Hematopoietic multipotent progenitor cell treated with erythropoietin and hydrocortisone succinate and interleukin-3 and kit ligand, for 15 days (in vitro differentiated cells): Measurements from ENCODE around the gene MRPL9.

ENCODE experiments used
- DNase-seq: peaks from one replicate; pipeline ENCODE4 v3.0.0-alpha.2; 2015; ENCODE audit warnings: low spot score

The MRPL9 gene

GRCh38 chr1:151762941-151763921 is at the start of gene MRPL9:
Gene MRPL9 (minus strand): TSS chr1:151763496. CDS start chr1:151763479, 17 bp downstream.
- peak; percentile 76 for DNase-seq

- no peak for DNase-seq
Measured at GRCh38 chr1:151811181-151811580, 47.9 kb upstream of the MRPL9 start.

- no peak for DNase-seq
Measured at GRCh38 chr1:151809985-151810556, 46.8 kb upstream of the MRPL9 start.

GRCh38 chr1:151809290-151809984 is 46.1 kb upstream of the MRPL9 start:
- no peak for DNase-seq

GRCh38 chr1:151807766-151808165 is 44.5 kb upstream of the MRPL9 start:
- no peak for DNase-seq

GRCh38 chr1:151807131-151807530 is 43.8 kb upstream of the MRPL9 start:
- no peak for DNase-seq

GRCh38 chr1:151806170-151806569 is 42.9 kb upstream of the MRPL9 start:
- no peak for DNase-seq

- no peak for DNase-seq
Measured at GRCh38 chr1:151805066-151805820, 41.9 kb upstream of the MRPL9 start, which contains the start of gene LINGO4. Gene LINGO4 (minus strand): TSS chr1:151805419. CDS start chr1:151802704, 2,715 bp downstream.

- no peak for DNase-seq
Measured at GRCh38 chr1:151803915-151804314, 40.6 kb upstream of the MRPL9 start.

GRCh38 chr1:151803164-151803563 is 39.9 kb upstream of the MRPL9 start:
- DNase-seq, result no peak

GRCh38 chr1:151802372-151802771 is 39.1 kb upstream of the MRPL9 start:
- DNase-seq, result no peak

GRCh38 chr1:151801846-151802245 is 38.5 kb upstream of the MRPL9 start:
- DNase-seq, result no peak

- no peak for DNase-seq
Measured at GRCh38 chr1:151801310-151801820, 38.1 kb upstream of the MRPL9 start.

- DNase-seq, result no peak
Measured at GRCh38 chr1:151800830-151801229, 37.5 kb upstream of the MRPL9 start.

GRCh38 chr1:151799179-151800022 is 36.1 kb upstream of the MRPL9 start:
- DNase-seq, result no peak

GRCh38 chr1:151798571-151798970 is 35.3 kb upstream of the MRPL9 start:
- DNase-seq, result no peak

GRCh38 chr1:151790940-151791651 is 27.8 kb upstream of the MRPL9 start:
- DNase-seq, result no peak

- peak; percentile 97 for DNase-seq
Measured at GRCh38 chr1:151790071-151790939, 27.0 kb upstream of the MRPL9 start, which contains the start of gene TDRKH. Gene TDRKH (minus strand): TSS chr1:151790500. CDS start chr1:151783022, 7,478 bp downstream.

- DNase-seq, result no peak
Measured at GRCh38 chr1:151787689-151788088, 24.4 kb upstream of the MRPL9 start.
